Dendritic cell treated with granulocyte-macrophage colony-stimulating factor and Interleukin-4, amounts not matched to agents 40 ng/mL and 50 ng/mL, for 4 days (primary cell): Measurements from ENCODE around the gene N4BP2L2.

Source experiments
- H3K27ac Mint-ChIP-seq: one replicate; pipeline ENCODE4 v1.8.0; 2022; ENCODE audit warnings: mild to moderate bottlenecking, mixed read lengths
- H3K27me3 Mint-ChIP-seq: one replicate; pipeline ENCODE4 v1.8.0; 2022; ENCODE audit warnings: mild to moderate bottlenecking, mixed read lengths
- H3K36me3 Mint-ChIP-seq: one replicate; pipeline ENCODE4 v1.8.0; 2022; ENCODE audit warnings: low read depth, mixed read lengths
- H3K4me1 Mint-ChIP-seq: one replicate; pipeline ENCODE4 v1.8.0; 2022; ENCODE audit warnings: low read depth, mixed read lengths
- H3K4me3 Mint-ChIP-seq: one replicate; pipeline ENCODE4 v1.8.0; 2022; ENCODE audit warnings: mild to moderate bottlenecking, moderate library complexity, mixed read lengths
- H3K9me3 Mint-ChIP-seq: one replicate; pipeline ENCODE4 v1.8.0; 2022; ENCODE audit warnings: mixed read lengths
- intact Hi-C: fragments of 100-400 bp; cut with micrococcal nuclease; formaldehyde crosslinking; loops from one replicate; pipeline ENCODE4 v1.15.0; 2022

N4BP2L2 gene

DNA sequence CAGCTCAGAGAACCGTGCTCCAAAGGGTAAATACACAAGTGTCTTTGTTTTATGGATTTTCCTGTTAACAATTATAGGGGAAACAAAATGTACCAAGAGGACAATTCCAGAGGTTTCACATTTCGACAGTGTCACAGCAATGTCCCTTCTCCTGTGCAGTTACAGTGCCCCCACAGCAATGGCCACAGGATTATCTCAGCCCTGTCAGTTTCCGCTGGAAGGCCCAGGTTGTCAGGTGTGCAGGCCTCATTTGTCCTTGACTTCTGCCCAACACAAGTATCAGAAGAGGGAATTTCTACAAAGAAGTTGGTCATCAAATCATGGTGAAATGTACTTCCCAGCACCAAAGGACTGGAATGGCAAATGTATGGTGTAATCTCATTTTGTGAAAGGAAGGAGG, 11.2 kb upstream of the N4BP2L2 start:
- intact Hi-C loops, result no loop called here
- Mint-ChIP-seq H3K27me3 (no peaks in the 10 kb centered on the region), H3K9me3 (no peaks in the 10 kb centered on the region), H3K36me3 (no peaks in the 10 kb centered on the region), H3K4me1 (peaks cover 15% of the 10 kb centered on the region), H3K27ac (no peak overlapping the region), H3K4me3 (no peak overlapping the region)

DNA sequence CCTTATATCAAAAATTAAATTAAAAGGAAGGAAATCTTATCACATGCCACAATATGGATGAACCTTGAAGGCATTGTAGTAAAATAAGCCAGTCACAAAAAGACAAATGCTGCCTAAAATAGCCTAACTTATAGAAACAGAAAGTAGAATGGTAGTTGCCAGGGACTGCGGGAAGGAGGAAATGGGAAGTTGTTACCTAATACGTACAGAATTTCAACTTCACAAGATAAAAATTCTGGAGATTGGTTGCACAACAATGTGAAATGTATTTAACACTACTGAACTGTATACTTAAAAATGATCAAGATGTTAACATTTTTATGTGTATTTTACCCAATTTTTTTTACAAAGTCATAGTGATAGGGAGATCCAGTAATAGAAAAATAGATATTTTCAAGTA, 10.2 kb upstream of the N4BP2L2 start:
- H3K4me1 Mint-ChIP-seq, result peaks cover 15% of the 10 kb centered on the region
- H3K9me3 Mint-ChIP-seq, result no peaks in the 10 kb centered on the region
- H3K36me3 Mint-ChIP-seq, result no peaks in the 10 kb centered on the region
- intact Hi-C loops, result no loop called here
- H3K27me3 Mint-ChIP-seq, result no peaks in the 10 kb centered on the region
- H3K27ac Mint-ChIP-seq, result peak overlapping the region; percentile 47
- peak overlapping the region; percentile 4 for H3K4me3 Mint-ChIP-seq

DNA sequence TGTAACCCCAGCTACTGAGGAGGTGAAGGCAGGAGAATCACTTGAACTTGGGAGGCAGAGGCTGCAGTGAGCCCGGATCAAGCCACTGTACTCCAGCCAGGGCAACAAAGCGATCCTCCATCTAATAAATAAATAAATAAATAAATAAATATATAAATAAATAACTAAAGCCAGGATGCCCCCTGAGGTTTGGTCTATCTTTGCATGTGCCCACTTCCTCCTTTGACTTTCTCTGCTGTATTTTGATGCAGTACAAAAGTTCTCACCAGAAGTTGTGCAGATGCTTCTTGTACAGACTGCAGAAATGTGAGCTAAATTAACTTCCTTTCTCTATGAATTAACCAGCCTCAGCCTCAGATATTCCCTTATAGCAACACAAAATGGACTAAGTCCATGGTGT, 6.5 kb upstream of the N4BP2L2 start:
- Mint-ChIP-seq H3K4me3 (no peak overlapping the region), H3K9me3 (no peaks in the 10 kb centered on the region), H3K4me1 (peaks cover 20% of the 10 kb centered on the region), H3K27ac (no peak overlapping the region), H3K27me3 (no peaks in the 10 kb centered on the region), H3K36me3 (no peaks in the 10 kb centered on the region)
- intact Hi-C loops, result no loop called here

DNA sequence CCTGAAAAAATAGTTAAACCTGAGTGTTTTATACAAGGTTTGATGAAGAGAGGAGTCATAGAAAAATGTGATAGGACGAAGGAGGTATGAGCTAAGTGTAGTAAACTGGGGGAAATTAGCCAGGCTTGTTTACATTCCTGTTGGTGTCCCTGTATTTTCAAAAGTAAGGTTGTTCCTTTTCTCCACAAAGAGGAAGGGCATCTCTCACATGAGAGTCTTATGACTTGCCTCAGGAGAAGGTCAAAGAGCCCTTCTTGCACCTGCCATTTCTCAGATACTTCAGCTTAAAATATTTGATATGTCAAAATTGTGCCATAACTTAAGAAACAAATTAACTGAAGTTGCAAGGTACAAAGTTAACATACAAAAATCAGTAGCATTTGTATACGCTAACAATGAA, 3.6 kb upstream of the N4BP2L2 start:
- intact Hi-C loops, result no loop called here
- Mint-ChIP-seq H3K4me1 (peaks cover 12% of the 10 kb centered on the region), H3K9me3 (no peaks in the 10 kb centered on the region), H3K27me3 (no peaks in the 10 kb centered on the region), H3K27ac (no peak overlapping the region), H3K4me3 (no peak overlapping the region), H3K36me3 (peaks cover 11% of the 10 kb centered on the region)

DNA sequence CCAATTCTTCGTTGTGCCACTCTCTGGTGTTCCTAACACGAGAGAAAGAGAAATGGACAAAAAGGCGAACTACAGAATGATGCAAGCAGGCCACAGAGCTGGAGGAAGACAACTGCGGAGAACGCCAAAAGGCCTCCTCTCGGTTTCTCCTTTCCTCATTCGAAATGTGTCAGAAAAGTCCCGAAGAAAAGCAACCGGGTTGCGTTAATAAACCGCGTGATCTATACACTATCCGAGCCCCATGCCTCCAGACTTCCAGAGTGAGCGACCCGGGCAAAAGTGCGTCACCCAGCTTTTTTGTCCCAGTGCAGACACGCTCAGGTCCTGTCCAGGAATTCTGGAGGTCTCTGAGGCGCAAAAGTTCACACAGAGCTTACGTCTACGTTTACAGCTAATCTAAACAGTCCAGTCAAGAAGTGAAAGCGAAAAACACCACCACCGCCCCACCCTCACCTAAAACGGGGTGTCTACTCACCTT, 413 bp downstream of the N4BP2L2 start:
- Mint-ChIP-seq H3K36me3 (peaks cover 45% of the 10 kb centered on the region), H3K4me1 (peaks cover 46% of the 10 kb centered on the region), H3K4me3 (peak overlapping the region; percentile 94), H3K9me3 (no peaks in the 10 kb centered on the region), H3K27ac (peak overlapping the region; percentile 98), H3K27me3 (no peaks in the 10 kb centered on the region)
- intact Hi-C loops, result loop anchor here (2.0 to 5.0 kb wide), 5 partner anchors 44 to 1004 kb away; partner anchors contain the start of genes BRCA2, N4BP2L1 and ZAR1L

DNA sequence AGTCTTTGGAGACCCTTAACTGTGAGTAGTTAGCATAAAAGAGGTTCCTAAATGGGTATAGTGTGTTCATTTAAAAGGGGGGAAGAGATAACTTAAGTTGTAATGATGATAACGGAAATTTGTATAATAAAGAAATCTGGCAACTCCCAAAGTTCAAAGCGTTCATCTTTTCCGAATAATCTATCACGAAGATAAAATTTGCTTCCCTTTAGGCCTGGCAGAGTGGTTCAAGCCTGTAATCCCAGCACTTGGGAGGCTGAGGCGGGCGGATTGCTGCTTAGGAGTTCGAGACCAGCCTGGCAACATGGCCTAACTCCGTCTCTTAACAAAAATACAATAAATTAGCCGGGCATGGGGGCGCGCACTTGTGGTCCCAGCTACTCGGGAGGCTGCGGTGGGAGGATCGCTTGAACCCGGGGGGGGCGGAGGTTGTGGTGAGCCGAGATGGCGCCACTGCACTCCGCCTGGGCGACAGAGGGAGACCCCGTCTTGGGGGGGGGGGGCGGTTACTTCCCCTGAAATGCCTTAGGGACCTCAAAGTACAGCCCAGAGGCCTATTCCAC, 934 bp downstream of the N4BP2L2 start:
- Mint-ChIP-seq H3K9me3 (no peaks in the 10 kb centered on the region), H3K36me3 (peaks cover 48% of the 10 kb centered on the region), H3K4me3 (peak overlapping the region; percentile 94), H3K4me1 (peaks cover 48% of the 10 kb centered on the region), H3K27ac (peak overlapping the region; percentile 98), H3K27me3 (no peaks in the 10 kb centered on the region)
- intact Hi-C loops, result loop anchor here (2.0 to 5.0 kb wide), 5 partner anchors 45 to 1005 kb away; partner anchors contain the start of genes BRCA2, N4BP2L1 and ZAR1L

DNA sequence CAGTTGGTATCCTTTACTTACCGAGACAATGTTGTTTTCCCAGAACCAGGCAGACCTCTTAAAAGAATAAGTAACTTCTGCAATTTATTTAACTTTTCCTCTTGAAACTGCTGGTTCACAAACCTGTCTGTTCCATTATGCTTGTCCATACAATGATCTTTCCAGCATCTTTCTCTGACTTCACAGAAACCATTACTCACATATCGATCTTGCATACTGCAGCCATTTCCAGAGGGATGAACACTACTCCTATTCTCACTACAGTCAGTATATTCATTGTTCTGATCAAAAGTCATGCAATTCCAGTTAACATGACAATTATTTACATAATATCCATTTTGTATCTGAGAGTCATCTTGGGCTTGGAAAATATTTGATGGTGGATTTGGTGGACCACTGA, 2.8 kb downstream of the N4BP2L2 start:
- peaks cover 59% of the 10 kb centered on the region for H3K36me3 Mint-ChIP-seq
- H3K4me3 Mint-ChIP-seq, result no peak overlapping the region
- H3K27me3 Mint-ChIP-seq, result no peaks in the 10 kb centered on the region
- intact Hi-C loops, result loop anchor here (5.0 kb wide), 4 partner anchors 47 to 1007 kb away; partner anchors contain the start of gene N4BP2L1
- no peaks in the 10 kb centered on the region for H3K9me3 Mint-ChIP-seq
- H3K4me1 Mint-ChIP-seq, result peaks cover 59% of the 10 kb centered on the region
- H3K27ac Mint-ChIP-seq, result peak overlapping the region; percentile 19

DNA sequence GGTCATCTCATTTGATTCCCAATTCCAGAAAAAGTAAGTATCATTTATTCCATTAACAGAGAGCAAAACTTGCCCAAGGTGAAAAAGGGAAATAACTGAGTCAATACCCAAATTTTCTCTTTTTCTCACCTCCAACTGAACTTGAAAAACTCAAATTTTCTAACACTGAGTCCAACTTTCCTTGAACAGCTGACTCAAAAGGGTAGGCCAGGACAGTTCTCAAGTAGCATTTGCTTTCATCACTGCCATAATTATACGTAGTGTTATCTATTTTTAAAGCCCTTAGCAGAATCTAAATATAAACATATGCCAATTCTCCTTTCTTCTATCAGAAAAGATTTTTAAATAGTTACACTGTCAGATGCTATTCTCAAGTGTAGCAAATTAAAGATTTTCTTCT, 3.5 kb downstream of the N4BP2L2 start:
- Mint-ChIP-seq H3K36me3 (peaks cover 59% of the 10 kb centered on the region), H3K27me3 (no peaks in the 10 kb centered on the region), H3K27ac (no peak overlapping the region), H3K4me1 (peaks cover 64% of the 10 kb centered on the region), H3K4me3 (no peak overlapping the region), H3K9me3 (no peaks in the 10 kb centered on the region)
- intact Hi-C loops, result loop anchor here (5.0 kb wide), 4 partner anchors 47 to 1007 kb away; partner anchors contain the start of gene N4BP2L1

DNA sequence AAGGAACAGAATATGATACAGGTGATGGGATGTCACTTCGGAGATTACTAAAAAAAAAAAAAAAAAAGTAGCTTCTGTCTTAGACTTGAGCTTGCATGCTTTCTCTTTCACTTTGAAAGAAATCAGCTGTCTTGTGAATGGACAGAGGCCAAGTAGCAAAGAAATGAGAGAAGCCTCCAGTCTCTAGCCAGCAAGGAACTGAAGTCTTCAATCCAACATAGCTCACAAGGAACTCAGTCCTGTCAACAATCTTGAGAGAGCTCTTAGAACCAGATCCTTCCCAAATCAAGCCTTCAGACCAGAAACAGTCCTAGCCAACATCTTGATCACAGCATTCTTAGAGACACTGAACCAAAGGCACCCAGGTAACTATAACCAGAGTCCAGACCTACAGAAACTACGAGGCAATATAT, 7.7 kb downstream of the N4BP2L2 start:
- H3K27ac Mint-ChIP-seq, result no peak overlapping the region
- no peaks in the 10 kb centered on the region for H3K9me3 Mint-ChIP-seq
- no peaks in the 10 kb centered on the region for H3K27me3 Mint-ChIP-seq
- H3K4me3 Mint-ChIP-seq, result no peak overlapping the region
- peaks cover 63% of the 10 kb centered on the region for H3K36me3 Mint-ChIP-seq
- intact Hi-C loops, result no loop called here
- H3K4me1 Mint-ChIP-seq, result peaks cover 55% of the 10 kb centered on the region

DNA sequence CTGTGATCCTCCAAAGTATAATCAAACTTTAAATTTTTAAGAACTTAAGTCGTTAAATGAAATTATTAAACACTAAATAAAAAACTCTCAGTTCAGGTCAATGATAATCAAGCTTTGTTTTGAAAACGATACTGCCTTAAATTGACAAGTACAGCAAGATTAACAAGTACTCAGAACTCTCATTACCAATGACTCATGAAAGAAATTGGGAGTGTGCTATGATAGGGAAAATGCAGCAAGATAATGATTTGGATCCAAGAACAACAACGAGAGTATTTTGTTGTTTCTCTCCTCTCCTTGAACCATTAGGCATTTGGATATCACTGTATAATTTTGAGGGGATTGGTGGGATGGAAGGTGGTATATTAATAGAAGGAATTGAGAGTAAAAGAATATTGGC, 10.2 kb downstream of the N4BP2L2 start:
- intact Hi-C loops, result no loop called here
- Mint-ChIP-seq H3K9me3 (no peaks in the 10 kb centered on the region), H3K4me1 (peaks cover 34% of the 10 kb centered on the region), H3K4me3 (no peak overlapping the region), H3K27me3 (no peaks in the 10 kb centered on the region), H3K36me3 (peaks cover 64% of the 10 kb centered on the region), H3K27ac (no peak overlapping the region)

DNA sequence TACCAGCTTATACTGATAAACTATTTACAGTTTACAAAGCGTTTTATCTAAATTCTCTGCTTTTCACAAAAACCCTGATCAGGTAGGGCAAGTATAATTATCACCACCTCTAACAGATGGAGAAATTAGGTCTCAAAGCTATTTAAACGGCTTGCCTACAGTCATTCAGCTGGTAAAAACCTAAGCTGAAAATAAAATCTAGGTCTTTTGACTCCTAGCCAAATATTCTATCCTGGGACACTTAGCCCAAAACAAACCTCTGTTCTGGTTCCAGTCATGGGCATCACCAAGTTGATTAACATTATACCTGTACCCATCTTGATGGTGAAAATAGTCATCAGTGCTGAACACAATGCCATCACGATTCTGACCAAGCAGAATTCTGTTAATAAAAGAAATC, 11.4 kb downstream of the N4BP2L2 start:
- Mint-ChIP-seq H3K27me3 (no peaks in the 10 kb centered on the region), H3K27ac (no peak overlapping the region), H3K9me3 (no peaks in the 10 kb centered on the region), H3K36me3 (peaks cover 66% of the 10 kb centered on the region), H3K4me3 (no peak overlapping the region), H3K4me1 (peaks cover 27% of the 10 kb centered on the region)
- intact Hi-C loops, result no loop called here

DNA sequence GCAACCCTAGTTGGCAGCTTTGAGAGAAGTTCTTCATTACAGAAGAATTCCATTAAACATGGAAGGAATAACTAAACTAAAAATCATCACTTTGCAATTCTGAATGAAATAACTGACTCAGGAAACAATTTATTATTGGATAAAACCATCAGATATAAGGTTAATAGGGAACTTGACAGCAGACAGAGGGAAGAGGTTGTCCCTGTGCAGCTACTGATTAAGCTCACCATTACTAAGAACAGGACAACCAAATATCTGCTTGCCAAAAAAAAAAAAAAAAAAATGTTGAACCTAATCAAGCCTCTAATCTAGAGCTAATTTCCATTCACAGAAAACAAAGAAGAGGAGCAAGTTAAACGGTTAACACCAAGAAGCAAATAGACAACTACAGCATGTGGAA, 12.8 kb downstream of the N4BP2L2 start:
- intact Hi-C loops, result no loop called here
- Mint-ChIP-seq H3K9me3 (no peaks in the 10 kb centered on the region), H3K4me1 (peaks cover 13% of the 10 kb centered on the region), H3K36me3 (peaks cover 73% of the 10 kb centered on the region), H3K27me3 (no peaks in the 10 kb centered on the region), H3K27ac (no peak overlapping the region), H3K4me3 (no peak overlapping the region)

DNA sequence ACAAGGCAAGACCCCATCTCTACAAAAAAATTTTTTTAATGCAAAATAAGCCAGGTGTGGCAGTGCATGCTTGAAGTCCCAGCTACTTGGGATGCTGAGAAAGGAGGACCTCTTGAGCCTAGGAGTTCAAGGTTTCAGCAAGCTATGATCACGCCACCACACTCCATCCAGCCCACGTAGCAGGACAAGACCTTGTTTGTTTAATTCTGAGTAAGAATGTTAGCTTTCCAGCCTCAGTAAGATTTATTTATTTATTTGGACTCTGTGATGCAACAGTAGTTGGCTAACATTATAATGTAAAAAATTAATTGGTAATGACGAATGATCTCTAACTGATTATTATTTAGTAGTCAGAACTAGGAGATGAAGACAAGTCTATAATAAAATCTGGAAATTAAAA, 23.3 kb downstream of the N4BP2L2 start:
- no peak overlapping the region for H3K4me3 Mint-ChIP-seq
- no peaks in the 10 kb centered on the region for H3K27me3 Mint-ChIP-seq
- intact Hi-C loops, result no loop called here
- no peaks in the 10 kb centered on the region for H3K9me3 Mint-ChIP-seq
- H3K36me3 Mint-ChIP-seq, result peaks cover 73% of the 10 kb centered on the region
- no peaks in the 10 kb centered on the region for H3K4me1 Mint-ChIP-seq
- H3K27ac Mint-ChIP-seq, result no peak overlapping the region

DNA sequence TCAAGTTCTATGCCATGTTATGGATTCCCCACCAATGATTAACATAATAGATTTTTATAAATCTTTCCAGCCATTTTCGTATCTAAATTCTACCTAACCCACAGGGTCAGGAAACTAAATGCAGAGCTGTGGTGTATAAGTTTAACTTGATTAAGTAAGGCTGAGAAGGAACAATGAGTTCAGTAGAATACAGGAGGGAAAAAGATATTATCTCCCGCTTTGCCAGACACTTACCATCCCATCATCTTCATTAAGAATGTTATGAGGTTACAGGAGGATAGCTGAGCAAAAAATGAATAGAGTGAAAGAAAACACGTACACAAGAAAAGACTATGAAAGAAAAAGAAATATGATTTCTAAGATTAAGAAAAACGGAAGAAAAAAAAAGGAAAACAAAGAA, 27.1 kb downstream of the N4BP2L2 start:
- Mint-ChIP-seq H3K4me1 (no peaks in the 10 kb centered on the region), H3K27ac (no peak overlapping the region), H3K36me3 (peaks cover 53% of the 10 kb centered on the region), H3K9me3 (no peaks in the 10 kb centered on the region), H3K4me3 (no peak overlapping the region), H3K27me3 (no peaks in the 10 kb centered on the region)
- intact Hi-C loops, result no loop called here

DNA sequence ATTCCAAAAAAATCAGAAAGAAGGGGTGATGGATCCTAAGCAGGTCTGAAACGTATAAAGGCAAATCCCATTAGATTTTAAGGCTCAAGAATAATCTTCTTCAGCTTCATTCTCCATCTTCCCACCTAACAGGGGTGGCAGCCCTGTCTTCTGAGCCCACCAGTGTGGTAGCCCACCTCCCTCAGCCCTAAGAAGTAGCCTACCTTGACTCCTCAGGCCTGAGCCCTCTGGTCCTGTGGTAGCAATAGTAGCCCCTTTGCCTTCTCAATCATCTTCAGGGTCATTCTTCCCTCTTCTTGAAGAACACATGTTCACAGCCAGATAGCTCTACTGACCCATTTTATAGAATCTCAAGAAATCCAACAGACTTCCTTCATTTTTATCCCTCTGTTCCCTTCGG, 33.7 kb downstream of the N4BP2L2 start:
- no peaks in the 10 kb centered on the region for H3K27me3 Mint-ChIP-seq
- H3K9me3 Mint-ChIP-seq, result no peaks in the 10 kb centered on the region
- H3K4me1 Mint-ChIP-seq, result peaks cover 5% of the 10 kb centered on the region
- no peak overlapping the region for H3K27ac Mint-ChIP-seq
- peaks cover 24% of the 10 kb centered on the region for H3K36me3 Mint-ChIP-seq
- intact Hi-C loops, result no loop called here
- no peak overlapping the region for H3K4me3 Mint-ChIP-seq
